HepG2 (cell line): ENCODE data around the gene RRP12. TPM values are rescaled to one million over a fixed set of nuclear protein-coding genes. Genes with fewer than 3 reads are reported as not detected.
A peak's percentile ranks its signal among the peaks of the same experiment; 100 is the strongest.

Experiments
- ATAC-seq: fragments of 200-7000 bp; cut with Tn5 transposase; 3 replicates; pipeline ENCODE4 v1.9.1; 2020; ENCODE audit warnings: mild to moderate bottlenecking, moderate library complexity
- BruUV-seq: library from RNA; stranded (reverse); fragments of 400-500 nt; replicated peaks from 2 replicates; lab custom pipeline; 2021; lab: Mats Ljungman, UMichigan
- CTCF ChIA-PET: fragments of 300-600 bp; formaldehyde crosslinking; extraction: SDS; loops from one replicate; lab custom pipeline; 2021; ENCODE audit warnings: low total read pairs, inconsistent platforms, low intra/inter-chr PET ratio; lab: Yijun Ruan, JAX
- POLR2A ChIA-PET: fragments of 350-600 bp; sonication (Branson Sonifier 250); formaldehyde crosslinking; loops from one replicate; lab custom pipeline; 2020; ENCODE audit warnings: antibody characterized with exemption, inconsistent platforms; lab: Yijun Ruan, JAX
- DNase-seq: peaks from one replicate; pipeline ENCODE4 v3.0.0-alpha.2; 2015; ENCODE audit warnings: low spot score
- FAIRE-seq: peaks from 3 replicates; lab custom pipeline; 2011; peaks lifted over from hg19 to GRCh38; lab: Jason Lieb, UNC
- H2AFZ ChIP-seq: one replicate; pipeline ENCODE4 v1.6.1; 2011; ENCODE audit warnings: low read length, inconsistent platforms
- H3K27ac ChIP-seq: fragments of 300-600 bp; 3 replicates; pipeline ENCODE4 v1.8.0; 2011; ENCODE audit warnings: mixed run types, mild to moderate bottlenecking, mixed read lengths, low read length, inconsistent platforms; ENCODE audit not compliant: insufficient read depth; ENCODE audit errors: extremely low read length
- H3K27me3 ChIP-seq, 2 experiments: fragments of 200-600 bp in 1 of 2; 2 replicates in 1 of 2; 3 replicates in 1 of 2; pipeline versions ENCODE4 v1.6.0 to v1.8.0; 2011; ENCODE audit warnings: low read length in 2 of 2, mild to moderate bottlenecking in 2 of 2, moderate library complexity in 2 of 2, inconsistent platforms in 1 of 2; ENCODE audit not compliant: insufficient read depth in 2 of 2, control insufficient read depth in 1 of 2
- H3K36me3 ChIP-seq, 2 experiments: fragments of 200-600 bp in 1 of 2; replicated peaks in 1 of 2; 2 replicates in 1 of 2; 3 replicates in 1 of 2; pipeline versions ENCODE4 v1.5.1 to v1.8.0; 2011; ENCODE audit warnings: low read length in 2 of 2, inconsistent platforms in 1 of 2; ENCODE audit not compliant: insufficient read depth in 2 of 2, control insufficient read depth in 1 of 2
- H3K4me1 ChIP-seq: 2 replicates; pipeline ENCODE4 v1.5.1; 2012; ENCODE audit warnings: low read length, inconsistent platforms; ENCODE audit not compliant: insufficient read depth
- H3K4me2 ChIP-seq: 2 replicates; pipeline ENCODE4 v1.6.0; 2011; ENCODE audit warnings: low read depth, low read length, inconsistent platforms
- H3K4me3 ChIP-seq, 3 experiments: fragments of 200-600 bp in 1 of 3; sonication (generic), shearing (Covaris generic) in 1 of 3; replicated peaks in 1 of 3; 2 replicates each; pipeline ENCODE4 v1.5.1; 2011 to 2016; ENCODE audit warnings: low read length in 3 of 3, inconsistent platforms in 2 of 3, low read depth in 2 of 3, mild to moderate bottlenecking in 2 of 3, control low read depth in 1 of 3, mixed read lengths in 1 of 3; ENCODE audit not compliant: insufficient read depth in 1 of 3
- H3K79me2 ChIP-seq: one replicate; pipeline ENCODE4 v1.6.1; 2011; ENCODE audit warnings: low read length, inconsistent platforms; ENCODE audit not compliant: insufficient read depth
- H3K9ac ChIP-seq: 2 replicates; pipeline ENCODE4 v1.6.0; 2011; ENCODE audit warnings: mild to moderate bottlenecking, low read depth, low read length, inconsistent platforms; ENCODE audit not compliant: insufficient read depth
- H3K9me3 ChIP-seq: 2 replicates; pipeline ENCODE4 v1.5.1; 2012; ENCODE audit warnings: mild to moderate bottlenecking, low read length
- H4K20me1 ChIP-seq: 2 replicates; pipeline ENCODE4 v1.6.0; 2011; ENCODE audit warnings: inconsistent platforms, mild to moderate bottlenecking, low read length, moderate library complexity; ENCODE audit not compliant: insufficient read depth
- HNRNPK ChIP-seq: fragments of 200-400 bp; formaldehyde crosslinking; IDR thresholded peaks from 2 replicates; pipeline ENCODE4 v1.6.1; 2018; ENCODE audit warnings: low read length, low read depth, moderate library complexity, mild to moderate bottlenecking; ENCODE audit not compliant: poor library complexity, severe bottlenecking
- HOXA3 ChIP-seq: sonication (generic); formaldehyde crosslinking; IDR thresholded peaks from 2 replicates; pipeline ENCODE4 v1.5.0; 2020; ENCODE audit warnings: missing genetic modification reagents
- NCOA1 ChIP-seq: sonication (generic); formaldehyde crosslinking; IDR thresholded peaks from 2 replicates; pipeline ENCODE4 v1.9.0; 2021; ENCODE audit warnings: missing genetic modification reagents
- SMARCE1 ChIP-seq: fragments of 450-650 bp; IDR thresholded peaks from 2 replicates; pipeline ENCODE4 v1.6.1; 2017; ENCODE audit warnings: borderline replicate concordance
- SMYD3 ChIP-seq: sonication (generic); formaldehyde crosslinking; IDR thresholded peaks from 2 replicates; pipeline ENCODE4 v1.8.1; 2023; ENCODE audit warnings: mild to moderate bottlenecking, missing genetic modification reagents
- TAF1 ChIP-seq: sonication (generic); formaldehyde crosslinking; IDR thresholded peaks from 2 replicates; pipeline ENCODE4 v1.4.0; 2020; ENCODE audit warnings: missing genetic modification reagents
- TBX3 ChIP-seq: fragments of 450-650 bp; IDR thresholded peaks from 2 replicates; pipeline ENCODE4 v1.6.1; 2017; ENCODE audit warnings: antibody characterized with exemption, mild to moderate bottlenecking, inconsistent platforms, borderline replicate concordance
- TEAD3 ChIP-seq: optimal IDR thresholded peaks from 2 replicates; pipeline ENCODE3; 2016; ENCODE audit warnings: borderline replicate concordance
- THRA ChIP-seq: sonication (generic); formaldehyde crosslinking; IDR thresholded peaks from 2 replicates; pipeline ENCODE4 v1.4.0; 2020; ENCODE audit warnings: missing genetic modification reagents, borderline replicate concordance
- ZBTB26 ChIP-seq: IDR thresholded peaks from 2 replicates; pipeline ENCODE4 v1.6.1; 2016; ENCODE audit warnings: missing compliant biosample characterization, missing genetic modification reagents, borderline replicate concordance
- ZNF552 ChIP-seq: sonication (generic); formaldehyde crosslinking; IDR thresholded peaks from 2 replicates; pipeline ENCODE4 v1.9.0; 2022; ENCODE audit warnings: missing genetic modification reagents, mild to moderate bottlenecking, borderline replicate concordance
- ZNF749 ChIP-seq: sonication (generic); formaldehyde crosslinking; IDR thresholded peaks from 2 replicates; pipeline ENCODE4 v1.8.0; 2022; ENCODE audit warnings: mild to moderate bottlenecking, missing genetic modification reagents, moderate library complexity, borderline replicate concordance
- ZNF780A ChIP-seq: sonication (generic); formaldehyde crosslinking; IDR thresholded peaks from 2 replicates; pipeline ENCODE4 v1.8.0; 2022; ENCODE audit warnings: mild to moderate bottlenecking, missing genetic modification reagents, moderate library complexity
- WGBS: methylation state at CpG from one replicate; pipeline ENCODE4 v1.1.6; 2017; ENCODE audit warnings: low lambda C conversion rate; 5-methylcytosine and 5-hydroxymethylcytosine counted together
- in situ Hi-C: cut with HindIII; loops from 2 replicates; pipeline ENCODE4 v1.10.0; 2017; ENCODE audit warnings: low pct_unique_long_range_greater_than_20kb; ENCODE audit not compliant: extremely low pct_ligation_motif_present
- intact Hi-C: fragments of 100-400 bp; cut with micrococcal nuclease; formaldehyde crosslinking; loops from one replicate; pipeline ENCODE4 v1.10.0; 2022; ENCODE audit not compliant: unreplicated experiment
- polyA plus RNA-seq, 8 experiments: library from polyadenylated mRNA; depleted of rRNA in 3 of 8; stranded (reverse) in 7 of 8; unstranded in 1 of 8; fragments of >200 nt; fragmentation: Illumina TruSeq in 4 of 8; extraction: Trizol in 4 of 8; gene quantifications; 2 replicates each; pipeline versions ENCODE4 v1.2.1 to v1.2.3, GENCODE V29; 2011 to 2016; ENCODE audit warnings: low read depth in 4 of 8, missing spikeins in 1 of 8, mixed read lengths in 1 of 8; ENCODE audit not compliant: insufficient read depth in 1 of 8
- total RNA-seq, 5 experiments: library from RNA; depleted of rRNA; stranded (reverse); fragments of >200 nt; fragmentation: Illumina TruSeq; extraction: Trizol; gene quantifications; 2 replicates each; pipeline ENCODE4 v1.2.3, GENCODE V29; 2016; ENCODE audit warnings: low read depth in 1 of 5
- TF ChIP-seq, protein P1 (sequence below): IDR thresholded peaks from 2 replicates; pipeline ENCODE4 v1.6.1; 2016; ENCODE audit warnings: missing genetic modification reagents, missing compliant biosample characterization
- TF ChIP-seq, protein P2 (sequence below): sonication (generic); formaldehyde crosslinking; IDR thresholded peaks from 2 replicates; pipeline ENCODE4 v1.5.0; 2020; ENCODE audit warnings: mild to moderate bottlenecking, missing genetic modification reagents
- TF ChIP-seq, protein P3 (sequence below): sonication (generic); formaldehyde crosslinking; IDR thresholded peaks from 2 replicates; pipeline ENCODE4 v1.5.1; 2020; ENCODE audit warnings: mild to moderate bottlenecking, missing genetic modification reagents, moderate library complexity

RRP12 gene
- total and polyA plus RNA-seq, 2 of the 13 experiments (the other 11 are each of a cell fraction or from before 2014, with no cell fraction given), result 13.2 to 39.4 TPM

DNA sequence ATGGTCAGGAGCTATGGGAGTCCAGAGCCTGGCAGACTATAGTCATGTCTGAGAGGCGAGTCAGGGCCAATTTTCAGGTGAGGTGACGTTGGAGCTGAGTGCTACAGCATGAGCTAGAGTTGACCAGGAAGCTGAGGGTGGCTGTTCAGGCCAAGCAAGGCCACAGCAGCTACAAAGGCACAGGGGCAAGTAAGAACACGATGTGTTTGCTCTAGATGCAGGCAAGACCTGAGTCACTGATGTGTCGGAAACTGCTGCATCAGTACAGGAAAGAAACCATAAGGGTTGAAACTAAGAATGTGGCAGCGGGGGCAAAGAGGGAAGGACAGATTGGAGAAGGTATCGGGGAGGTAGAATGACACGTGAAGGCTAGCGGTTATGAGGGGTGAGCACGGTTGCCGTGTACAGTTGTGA, 11.8 kb upstream of the RRP12 start:
- Histone ChIP-seq H4K20me1 (no peaks in the 10 kb centered on the region), H2AFZ (no peak overlapping the region), H3K4me3 (no peak overlapping the region), H3K36me3 (no peaks in the 10 kb centered on the region), H3K27me3 (no peaks in the 10 kb centered on the region), H3K9me3 (no peaks in the 10 kb centered on the region), H3K27ac (peak overlapping the region; percentile 57), H3K4me1 (peaks cover 69% of the 10 kb centered on the region), H3K9ac (no peak overlapping the region), H3K79me2 (no peaks in the 10 kb centered on the region), H3K4me2 (no peak overlapping the region)
- BruUV-seq, result no TSS peak
- intact Hi-C loops, result no loop called here
- FAIRE-seq, result no peak
- peak; percentile 52 for DNase-seq
- in situ Hi-C loops, result no loop called here
- ChIA-PET CTCF (no interaction called here), POLR2A (interaction anchor here (0.5 to 1.2 kb wide), 5 partner anchors 10 to 88 kb away, joined by 3 to 7 read pairs (median 4); partner anchors contain the start of gene RRP12)
- 74% methylated on average over 10 of the region's 10 CpGs for WGBS
- peak; percentile 32 for ATAC-seq
- no peak for TF ChIP-seq TAF1 (CRISPR knock-in tag)
- TF ChIP-seq, protein P1, sequence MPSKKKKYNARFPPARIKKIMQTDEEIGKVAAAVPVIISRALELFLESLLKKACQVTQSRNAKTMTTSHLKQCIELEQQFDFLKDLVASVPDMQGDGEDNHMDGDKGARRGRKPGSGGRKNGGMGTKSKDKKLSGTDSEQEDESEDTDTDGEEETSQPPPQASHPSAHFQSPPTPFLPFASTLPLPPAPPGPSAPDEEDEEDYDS (CRISPR knock-in tag), result no peak
- TF ChIP-seq, protein P2, sequence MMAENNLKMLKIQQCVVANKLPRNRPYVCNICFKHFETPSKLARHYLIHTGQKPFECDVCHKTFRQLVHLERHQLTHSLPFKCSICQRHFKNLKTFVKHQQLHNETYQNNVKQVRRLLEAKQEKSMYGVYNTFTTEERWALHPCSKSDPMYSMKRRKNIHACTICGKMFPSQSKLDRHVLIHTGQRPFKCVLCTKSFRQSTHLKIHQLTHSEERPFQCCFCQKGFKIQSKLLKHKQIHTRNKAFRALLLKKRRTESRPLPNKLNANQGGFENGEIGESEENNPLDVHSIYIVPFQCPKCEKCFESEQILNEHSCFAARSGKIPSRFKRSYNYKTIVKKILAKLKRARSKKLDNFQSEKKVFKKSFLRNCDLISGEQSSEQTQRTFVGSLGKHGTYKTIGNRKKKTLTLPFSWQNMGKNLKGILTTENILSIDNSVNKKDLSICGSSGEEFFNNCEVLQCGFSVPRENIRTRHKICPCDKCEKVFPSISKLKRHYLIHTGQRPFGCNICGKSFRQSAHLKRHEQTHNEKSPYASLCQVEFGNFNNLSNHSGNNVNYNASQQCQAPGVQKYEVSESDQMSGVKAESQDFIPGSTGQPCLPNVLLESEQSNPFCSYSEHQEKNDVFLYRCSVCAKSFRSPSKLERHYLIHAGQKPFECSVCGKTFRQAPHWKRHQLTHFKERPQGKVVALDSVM (CRISPR knock-in tag), result no peak
- TF ChIP-seq NCOA1 (CRISPR knock-in tag), result no peak
- peak; percentile 30 for TF ChIP-seq TEAD3 (CRISPR knock-in tag)
- TF ChIP-seq HNRNPK, result no peak
- TF ChIP-seq SMYD3 (CRISPR knock-in tag), result no peak
- TF ChIP-seq ZBTB26 (CRISPR knock-in tag), result peak; percentile 25; the same call in 1 of the 2 replicates
- TF ChIP-seq ZNF552 (CRISPR knock-in tag), result no peak
- no peak for TF ChIP-seq TBX3
- TF ChIP-seq ZNF749 (CRISPR knock-in tag), result no peak
- no peak for TF ChIP-seq SMARCE1
- TF ChIP-seq, protein P3, sequence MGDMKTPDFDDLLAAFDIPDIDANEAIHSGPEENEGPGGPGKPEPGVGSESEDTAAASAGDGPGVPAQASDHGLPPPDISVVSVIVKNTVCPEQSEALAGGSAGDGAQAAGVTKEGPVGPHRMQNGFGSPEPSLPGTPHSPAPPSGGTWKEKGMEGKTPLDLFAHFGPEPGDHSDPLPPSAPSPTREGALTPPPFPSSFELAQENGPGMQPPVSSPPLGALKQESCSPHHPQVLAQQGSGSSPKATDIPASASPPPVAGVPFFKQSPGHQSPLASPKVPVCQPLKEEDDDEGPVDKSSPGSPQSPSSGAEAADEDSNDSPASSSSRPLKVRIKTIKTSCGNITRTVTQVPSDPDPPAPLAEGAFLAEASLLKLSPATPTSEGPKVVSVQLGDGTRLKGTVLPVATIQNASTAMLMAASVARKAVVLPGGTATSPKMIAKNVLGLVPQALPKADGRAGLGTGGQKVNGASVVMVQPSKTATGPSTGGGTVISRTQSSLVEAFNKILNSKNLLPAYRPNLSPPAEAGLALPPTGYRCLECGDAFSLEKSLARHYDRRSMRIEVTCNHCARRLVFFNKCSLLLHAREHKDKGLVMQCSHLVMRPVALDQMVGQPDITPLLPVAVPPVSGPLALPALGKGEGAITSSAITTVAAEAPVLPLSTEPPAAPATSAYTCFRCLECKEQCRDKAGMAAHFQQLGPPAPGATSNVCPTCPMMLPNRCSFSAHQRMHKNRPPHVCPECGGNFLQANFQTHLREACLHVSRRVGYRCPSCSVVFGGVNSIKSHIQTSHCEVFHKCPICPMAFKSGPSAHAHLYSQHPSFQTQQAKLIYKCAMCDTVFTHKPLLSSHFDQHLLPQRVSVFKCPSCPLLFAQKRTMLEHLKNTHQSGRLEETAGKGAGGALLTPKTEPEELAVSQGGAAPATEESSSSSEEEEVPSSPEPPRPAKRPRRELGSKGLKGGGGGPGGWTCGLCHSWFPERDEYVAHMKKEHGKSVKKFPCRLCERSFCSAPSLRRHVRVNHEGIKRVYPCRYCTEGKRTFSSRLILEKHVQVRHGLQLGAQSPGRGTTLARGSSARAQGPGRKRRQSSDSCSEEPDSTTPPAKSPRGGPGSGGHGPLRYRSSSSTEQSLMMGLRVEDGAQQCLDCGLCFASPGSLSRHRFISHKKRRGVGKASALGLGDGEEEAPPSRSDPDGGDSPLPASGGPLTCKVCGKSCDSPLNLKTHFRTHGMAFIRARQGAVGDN (CRISPR knock-in tag), result peak; percentile 44; the same call in 1 of the 2 replicates
- TF ChIP-seq ZNF780A, result no peak
- peak; percentile 17; the same call in 1 of the 2 replicates for TF ChIP-seq THRA (CRISPR knock-in tag)
- no peak for TF ChIP-seq HOXA3
